ENCODE measurements around the gene CRMP1. TPM values are rescaled to one million over a fixed set of nuclear protein-coding genes. Genes with fewer than 3 reads are reported as not detected.

CRMP1 gene
- total RNA-seq, 1 experiment from 2014 or later, result 134 TPM

DNA sequence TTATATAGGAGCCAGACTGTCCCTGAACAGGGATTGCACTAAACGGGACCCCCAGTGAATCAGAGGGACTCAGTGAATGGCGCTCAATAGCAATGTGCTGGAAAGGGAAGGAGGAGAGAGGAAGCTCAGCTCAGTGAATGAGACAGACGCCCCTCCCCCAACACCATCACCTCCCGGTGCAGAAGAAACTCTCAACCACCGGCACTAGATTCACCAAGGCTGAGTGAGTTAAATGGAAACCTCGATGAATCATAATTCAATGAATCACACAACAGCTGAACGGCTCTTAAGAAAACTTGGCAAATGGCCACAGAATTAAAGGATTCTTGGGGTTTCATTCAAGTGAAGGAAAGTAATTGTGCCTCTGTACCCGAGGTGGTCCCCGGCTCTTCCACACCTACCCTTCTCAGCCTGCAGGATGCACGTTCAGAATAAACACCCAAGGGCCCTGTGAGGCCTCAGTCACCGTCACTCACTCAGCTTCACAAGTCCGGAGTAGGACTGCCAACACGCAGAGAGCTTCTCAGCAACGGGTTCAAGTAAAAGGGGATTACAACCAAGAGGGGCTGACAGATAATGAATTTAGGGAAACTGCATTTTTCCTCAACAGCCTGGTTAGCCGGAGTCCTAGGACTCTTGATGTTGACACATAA lies 29.3 kb downstream of the CRMP1 start:
- H3K27ac Mint-ChIP-seq, result no peak overlapping the region
- TF ChIP-seq, protein P1, sequence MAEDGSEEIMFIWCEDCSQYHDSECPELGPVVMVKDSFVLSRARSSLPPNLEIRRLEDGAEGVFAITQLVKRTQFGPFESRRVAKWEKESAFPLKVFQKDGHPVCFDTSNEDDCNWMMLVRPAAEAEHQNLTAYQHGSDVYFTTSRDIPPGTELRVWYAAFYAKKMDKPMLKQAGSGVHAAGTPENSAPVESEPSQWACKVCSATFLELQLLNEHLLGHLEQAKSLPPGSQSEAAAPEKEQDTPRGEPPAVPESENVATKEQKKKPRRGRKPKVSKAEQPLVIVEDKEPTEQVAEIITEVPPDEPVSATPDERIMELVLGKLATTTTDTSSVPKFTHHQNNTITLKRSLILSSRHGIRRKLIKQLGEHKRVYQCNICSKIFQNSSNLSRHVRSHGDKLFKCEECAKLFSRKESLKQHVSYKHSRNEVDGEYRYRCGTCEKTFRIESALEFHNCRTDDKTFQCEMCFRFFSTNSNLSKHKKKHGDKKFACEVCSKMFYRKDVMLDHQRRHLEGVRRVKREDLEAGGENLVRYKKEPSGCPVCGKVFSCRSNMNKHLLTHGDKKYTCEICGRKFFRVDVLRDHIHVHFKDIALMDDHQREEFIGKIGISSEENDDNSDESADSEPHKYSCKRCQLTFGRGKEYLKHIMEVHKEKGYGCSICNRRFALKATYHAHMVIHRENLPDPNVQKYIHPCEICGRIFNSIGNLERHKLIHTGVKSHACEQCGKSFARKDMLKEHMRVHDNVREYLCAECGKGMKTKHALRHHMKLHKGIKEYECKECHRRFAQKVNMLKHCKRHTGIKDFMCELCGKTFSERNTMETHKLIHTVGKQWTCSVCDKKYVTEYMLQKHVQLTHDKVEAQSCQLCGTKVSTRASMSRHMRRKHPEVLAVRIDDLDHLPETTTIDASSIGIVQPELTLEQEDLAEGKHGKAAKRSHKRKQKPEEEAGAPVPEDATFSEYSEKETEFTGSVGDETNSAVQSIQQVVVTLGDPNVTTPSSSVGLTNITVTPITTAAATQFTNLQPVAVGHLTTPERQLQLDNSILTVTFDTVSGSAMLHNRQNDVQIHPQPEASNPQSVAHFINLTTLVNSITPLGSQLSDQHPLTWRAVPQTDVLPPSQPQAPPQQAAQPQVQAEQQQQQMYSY (CRISPR knock-in tag; IDR thresholded peaks at IDR 0.05), result no peak
- TF ChIP-seq SP1 (CRISPR knock-in tag; conservative IDR thresholded peaks at IDR 0.05) (no peak), FOXK1 (CRISPR knock-in tag; IDR thresholded peaks at IDR 0.05) (no peak), SMAD3 (CRISPR knock-in tag; IDR thresholded peaks at IDR 0.05; ENCODE audit: borderline replicate concordance) (no peak), TP53 (CRISPR knock-in tag; IDR thresholded peaks at IDR 0.05) (no peak), NFE2L1 (CRISPR knock-in tag; IDR thresholded peaks at IDR 0.05) (no peak)
- TF ChIP-seq, protein P2, sequence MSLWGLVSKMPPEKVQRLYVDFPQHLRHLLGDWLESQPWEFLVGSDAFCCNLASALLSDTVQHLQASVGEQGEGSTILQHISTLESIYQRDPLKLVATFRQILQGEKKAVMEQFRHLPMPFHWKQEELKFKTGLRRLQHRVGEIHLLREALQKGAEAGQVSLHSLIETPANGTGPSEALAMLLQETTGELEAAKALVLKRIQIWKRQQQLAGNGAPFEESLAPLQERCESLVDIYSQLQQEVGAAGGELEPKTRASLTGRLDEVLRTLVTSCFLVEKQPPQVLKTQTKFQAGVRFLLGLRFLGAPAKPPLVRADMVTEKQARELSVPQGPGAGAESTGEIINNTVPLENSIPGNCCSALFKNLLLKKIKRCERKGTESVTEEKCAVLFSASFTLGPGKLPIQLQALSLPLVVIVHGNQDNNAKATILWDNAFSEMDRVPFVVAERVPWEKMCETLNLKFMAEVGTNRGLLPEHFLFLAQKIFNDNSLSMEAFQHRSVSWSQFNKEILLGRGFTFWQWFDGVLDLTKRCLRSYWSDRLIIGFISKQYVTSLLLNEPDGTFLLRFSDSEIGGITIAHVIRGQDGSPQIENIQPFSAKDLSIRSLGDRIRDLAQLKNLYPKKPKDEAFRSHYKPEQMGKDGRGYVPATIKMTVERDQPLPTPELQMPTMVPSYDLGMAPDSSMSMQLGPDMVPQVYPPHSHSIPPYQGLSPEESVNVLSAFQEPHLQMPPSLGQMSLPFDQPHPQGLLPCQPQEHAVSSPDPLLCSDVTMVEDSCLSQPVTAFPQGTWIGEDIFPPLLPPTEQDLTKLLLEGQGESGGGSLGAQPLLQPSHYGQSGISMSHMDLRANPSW (CRISPR knock-in tag; conservative IDR thresholded peaks at IDR 0.05; ENCODE audit: low read depth), result no peak
- TF ChIP-seq, protein P3, sequence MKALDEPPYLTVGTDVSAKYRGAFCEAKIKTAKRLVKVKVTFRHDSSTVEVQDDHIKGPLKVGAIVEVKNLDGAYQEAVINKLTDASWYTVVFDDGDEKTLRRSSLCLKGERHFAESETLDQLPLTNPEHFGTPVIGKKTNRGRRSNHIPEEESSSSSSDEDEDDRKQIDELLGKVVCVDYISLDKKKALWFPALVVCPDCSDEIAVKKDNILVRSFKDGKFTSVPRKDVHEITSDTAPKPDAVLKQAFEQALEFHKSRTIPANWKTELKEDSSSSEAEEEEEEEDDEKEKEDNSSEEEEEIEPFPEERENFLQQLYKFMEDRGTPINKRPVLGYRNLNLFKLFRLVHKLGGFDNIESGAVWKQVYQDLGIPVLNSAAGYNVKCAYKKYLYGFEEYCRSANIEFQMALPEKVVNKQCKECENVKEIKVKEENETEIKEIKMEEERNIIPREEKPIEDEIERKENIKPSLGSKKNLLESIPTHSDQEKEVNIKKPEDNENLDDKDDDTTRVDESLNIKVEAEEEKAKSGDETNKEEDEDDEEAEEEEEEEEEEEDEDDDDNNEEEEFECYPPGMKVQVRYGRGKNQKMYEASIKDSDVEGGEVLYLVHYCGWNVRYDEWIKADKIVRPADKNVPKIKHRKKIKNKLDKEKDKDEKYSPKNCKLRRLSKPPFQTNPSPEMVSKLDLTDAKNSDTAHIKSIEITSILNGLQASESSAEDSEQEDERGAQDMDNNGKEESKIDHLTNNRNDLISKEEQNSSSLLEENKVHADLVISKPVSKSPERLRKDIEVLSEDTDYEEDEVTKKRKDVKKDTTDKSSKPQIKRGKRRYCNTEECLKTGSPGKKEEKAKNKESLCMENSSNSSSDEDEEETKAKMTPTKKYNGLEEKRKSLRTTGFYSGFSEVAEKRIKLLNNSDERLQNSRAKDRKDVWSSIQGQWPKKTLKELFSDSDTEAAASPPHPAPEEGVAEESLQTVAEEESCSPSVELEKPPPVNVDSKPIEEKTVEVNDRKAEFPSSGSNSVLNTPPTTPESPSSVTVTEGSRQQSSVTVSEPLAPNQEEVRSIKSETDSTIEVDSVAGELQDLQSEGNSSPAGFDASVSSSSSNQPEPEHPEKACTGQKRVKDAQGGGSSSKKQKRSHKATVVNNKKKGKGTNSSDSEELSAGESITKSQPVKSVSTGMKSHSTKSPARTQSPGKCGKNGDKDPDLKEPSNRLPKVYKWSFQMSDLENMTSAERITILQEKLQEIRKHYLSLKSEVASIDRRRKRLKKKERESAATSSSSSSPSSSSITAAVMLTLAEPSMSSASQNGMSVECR (CRISPR knock-in tag; IDR thresholded peaks at IDR 0.05; ENCODE audit: borderline replicate concordance), result no peak
- TF ChIP-seq, protein P4, sequence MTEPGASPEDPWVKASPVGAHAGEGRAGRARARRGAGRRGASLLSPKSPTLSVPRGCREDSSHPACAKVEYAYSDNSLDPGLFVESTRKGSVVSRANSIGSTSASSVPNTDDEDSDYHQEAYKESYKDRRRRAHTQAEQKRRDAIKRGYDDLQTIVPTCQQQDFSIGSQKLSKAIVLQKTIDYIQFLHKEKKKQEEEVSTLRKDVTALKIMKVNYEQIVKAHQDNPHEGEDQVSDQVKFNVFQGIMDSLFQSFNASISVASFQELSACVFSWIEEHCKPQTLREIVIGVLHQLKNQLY (CRISPR knock-in tag; IDR thresholded peaks at IDR 0.05), result no peak
- ChIA-PET CTCF (interaction anchor here (1.0 to 1.7 kb wide), 3 partner anchors 42 to 134 kb away, joined by 3 to 6 read pairs (median 4); no protein-coding TSS in a partner anchor), POLR2A (no interaction called here)
- H3K9me3 Mint-ChIP-seq, result no peaks in the 10 kb centered on the region
- no peaks in the 10 kb centered on the region for H3K27me3 Mint-ChIP-seq (ENCODE audit: low read depth)
- H3K4me1 Mint-ChIP-seq, result peaks cover 19% of the 10 kb centered on the region
- DNase-seq (ENCODE audit: low spot score) (no peak), ATAC-seq (peak; percentile 47; the same call in 1 of the 2 replicates)
- H3K36me3 Mint-ChIP-seq, result peaks cover 14% of the 10 kb centered on the region
- no peak overlapping the region for H3K4me3 Mint-ChIP-seq

DNA sequence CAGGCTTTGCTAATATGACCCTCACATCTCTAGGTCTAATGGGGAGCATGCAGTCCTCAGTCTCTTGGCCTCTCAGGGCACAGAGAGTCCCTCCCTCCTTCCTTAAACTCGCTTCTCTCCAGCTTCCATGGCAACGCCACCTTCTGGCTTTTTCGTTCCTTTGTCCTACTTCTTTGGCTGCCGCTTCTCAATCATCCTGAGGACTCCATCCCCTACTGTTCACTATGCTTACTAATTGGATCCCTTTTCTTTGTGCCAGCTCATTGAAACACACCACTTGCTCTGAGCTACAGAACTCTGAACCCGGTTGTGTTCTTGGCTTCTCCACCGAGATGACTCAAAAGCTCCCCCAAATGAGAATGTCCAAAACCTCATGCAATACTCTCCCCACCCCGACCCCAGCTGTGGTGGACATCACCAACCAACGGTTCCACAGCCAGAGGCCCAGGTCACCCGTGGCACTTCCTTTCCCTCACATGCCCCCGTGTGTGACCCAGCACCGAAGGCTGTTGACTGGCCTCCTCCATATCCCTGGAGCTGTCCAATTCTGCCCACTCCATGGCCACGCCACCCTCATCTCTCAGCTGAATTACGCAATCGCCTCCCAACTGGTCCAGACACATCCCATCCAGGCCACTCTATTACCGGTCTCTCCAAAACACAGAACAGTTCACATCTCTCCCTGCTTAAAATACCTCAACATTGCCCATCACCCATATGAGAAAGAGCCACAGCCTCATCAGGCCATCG lies 34.7 kb downstream of the CRMP1 start:
- POLR2A ChIA-PET, result no interaction called here
- H3K36me3 Mint-ChIP-seq, result peaks cover 10% of the 10 kb centered on the region
- H3K9me3 Mint-ChIP-seq, result no peaks in the 10 kb centered on the region
- peak; percentile 28; the same call in 1 of the 2 replicates for ATAC-seq
- H3K4me1 Mint-ChIP-seq, result peaks cover 2% of the 10 kb centered on the region
- no peak for DNase-seq (ENCODE audit: low spot score)
- CTCF ChIA-PET, result interaction anchor here (0.7 to 1.0 kb wide), 2 partner anchors 122 to 140 kb away, joined by 3 read pairs; no protein-coding TSS in a partner anchor
- H3K27me3 Mint-ChIP-seq (ENCODE audit: low read depth), result no peaks in the 10 kb centered on the region
- no peak overlapping the region for H3K27ac Mint-ChIP-seq
- no peak overlapping the region for H3K4me3 Mint-ChIP-seq
- no peak for TF ChIP-seq NFATC4 (CRISPR knock-in tag; IDR thresholded peaks at IDR 0.05)
- no peak for TF ChIP-seq SP1 (CRISPR knock-in tag; conservative IDR thresholded peaks at IDR 0.05)
- no peak for TF ChIP-seq ZNF425 (CRISPR knock-in tag; conservative IDR thresholded peaks at IDR 0.05)
- TF ChIP-seq MXD4 (CRISPR knock-in tag; IDR thresholded peaks at IDR 0.05; ENCODE audit: borderline replicate concordance), result no peak
- no peak for TF ChIP-seq OVOL2 (CRISPR knock-in tag; IDR thresholded peaks at IDR 0.05; ENCODE audit: borderline replicate concordance)
- no peak for TF ChIP-seq ATF3 (CRISPR knock-in tag; conservative IDR thresholded peaks at IDR 0.05)
- TF ChIP-seq, protein P5, sequence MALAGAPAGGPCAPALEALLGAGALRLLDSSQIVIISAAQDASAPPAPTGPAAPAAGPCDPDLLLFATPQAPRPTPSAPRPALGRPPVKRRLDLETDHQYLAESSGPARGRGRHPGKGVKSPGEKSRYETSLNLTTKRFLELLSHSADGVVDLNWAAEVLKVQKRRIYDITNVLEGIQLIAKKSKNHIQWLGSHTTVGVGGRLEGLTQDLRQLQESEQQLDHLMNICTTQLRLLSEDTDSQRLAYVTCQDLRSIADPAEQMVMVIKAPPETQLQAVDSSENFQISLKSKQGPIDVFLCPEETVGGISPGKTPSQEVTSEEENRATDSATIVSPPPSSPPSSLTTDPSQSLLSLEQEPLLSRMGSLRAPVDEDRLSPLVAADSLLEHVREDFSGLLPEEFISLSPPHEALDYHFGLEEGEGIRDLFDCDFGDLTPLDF (CRISPR knock-in tag; IDR thresholded peaks at IDR 0.05), result no peak

Measured in WTC11 (cell line).